Measurements from ENCODE around the gene CXCL16. TPM values are rescaled to one million over a fixed set of nuclear protein-coding genes. Genes with fewer than 3 reads are reported as not detected.

Gene CXCL16
- total RNA-seq, 1 experiment from 2014 or later = 0.41 TPM

Other genes starting within 250 kb of the CXCL16 start
- 0.71 and 2.3 TPM in 2 replicates for gene SPNS2, start 241.0 kb downstream of the CXCL16 start, total RNA-seq (2014; rRNA removed; shearing (Covaris generic); ENCODE audit: low replicate concordance)
- gene MYBBP1A, start 184.5 kb downstream of the CXCL16 start, total RNA-seq (2014; rRNA removed; shearing (Covaris generic); ENCODE audit: low replicate concordance) = 44.6 and 44.8 TPM in 2 replicates
- gene GGT6, start 179.4 kb downstream of the CXCL16 start, total RNA-seq (2014; rRNA removed; shearing (Covaris generic); ENCODE audit: low replicate concordance) = not detected in 2 replicates
- gene SMTNL2, start 155.4 kb downstream of the CXCL16 start, total RNA-seq (2014; rRNA removed; shearing (Covaris generic); ENCODE audit: low replicate concordance) = 2.4 and 2.9 TPM in 2 replicates
- not detected in 2 replicates for gene ALOX15, start 98.2 kb downstream of the CXCL16 start, total RNA-seq (2014; rRNA removed; shearing (Covaris generic); ENCODE audit: low replicate concordance)
- gene PELP1, start 35.8 kb downstream of the CXCL16 start, total RNA-seq (2014; rRNA removed; shearing (Covaris generic); ENCODE audit: low replicate concordance) = 16.7 and 21.1 TPM in 2 replicates
- 14.6 and 17.1 TPM in 2 replicates for gene ARRB2, start 29.3 kb downstream of the CXCL16 start, total RNA-seq (2014; rRNA removed; shearing (Covaris generic); ENCODE audit: low replicate concordance)
- gene MED11, start 8.5 kb downstream of the CXCL16 start, total RNA-seq (2014; rRNA removed; shearing (Covaris generic); ENCODE audit: low replicate concordance) = 21.8 and 23.9 TPM in 2 replicates
- gene ZMYND15, start 95 bp downstream of the CXCL16 start, total RNA-seq (2014; rRNA removed; shearing (Covaris generic); ENCODE audit: low replicate concordance) = 0.03 and 0.09 TPM in 2 replicates
- gene TM4SF5, start 32.0 kb upstream of the CXCL16 start, total RNA-seq (2014; rRNA removed; shearing (Covaris generic); ENCODE audit: low replicate concordance) = not detected in 2 replicates
- not detected in 2 replicates for gene VMO1, start 46.4 kb upstream of the CXCL16 start, total RNA-seq (2014; rRNA removed; shearing (Covaris generic); ENCODE audit: low replicate concordance)
- not detected in 2 replicates for gene GLTPD2, start 49.0 kb upstream of the CXCL16 start, total RNA-seq (2014; rRNA removed; shearing (Covaris generic); ENCODE audit: low replicate concordance)
- gene PSMB6, start 56.2 kb upstream of the CXCL16 start, total RNA-seq (2014; rRNA removed; shearing (Covaris generic); ENCODE audit: low replicate concordance) = 205 and 277 TPM in 2 replicates
- gene PLD2, start 67.2 kb upstream of the CXCL16 start, total RNA-seq (2014; rRNA removed; shearing (Covaris generic); ENCODE audit: low replicate concordance) = 6.1 and 31.9 TPM in 2 replicates
- gene MINK1, start 93.4 kb upstream of the CXCL16 start, total RNA-seq (2014; rRNA removed; shearing (Covaris generic); ENCODE audit: low replicate concordance) = 25.0 and 30.1 TPM in 2 replicates
- gene C17orf107, start 159.6 kb upstream of the CXCL16 start, total RNA-seq (2014; rRNA removed; shearing (Covaris generic); ENCODE audit: low replicate concordance) = 4.8 and 8.6 TPM in 2 replicates
- 0.09 and 0.64 TPM in 2 replicates for gene CHRNE, start 163.2 kb upstream of the CXCL16 start, total RNA-seq (2014; rRNA removed; shearing (Covaris generic); ENCODE audit: low replicate concordance)
- not detected in 2 replicates for gene GP1BA, start 192.3 kb upstream of the CXCL16 start, total RNA-seq (2014; rRNA removed; shearing (Covaris generic); ENCODE audit: low replicate concordance)
- 80.0 and 89.3 TPM in 2 replicates for gene SLC25A11, start 200.1 kb upstream of the CXCL16 start, total RNA-seq (2014; rRNA removed; shearing (Covaris generic); ENCODE audit: low replicate concordance)
- 45.6 and 57.1 TPM in 2 replicates for gene RNF167, start 200.3 kb upstream of the CXCL16 start, total RNA-seq (2014; rRNA removed; shearing (Covaris generic); ENCODE audit: low replicate concordance)
- 258 and 443 TPM in 2 replicates for gene PFN1, start 208.6 kb upstream of the CXCL16 start, total RNA-seq (2014; rRNA removed; shearing (Covaris generic); ENCODE audit: low replicate concordance)
- gene ENO3, start 211.2 kb upstream of the CXCL16 start, total RNA-seq (2014; rRNA removed; shearing (Covaris generic); ENCODE audit: low replicate concordance) = 4.5 and 21.3 TPM in 2 replicates
- gene SPAG7, start 227.9 kb upstream of the CXCL16 start, total RNA-seq (2014; rRNA removed; shearing (Covaris generic); ENCODE audit: low replicate concordance) = 23.1 and 48.6 TPM in 2 replicates
- 1.3 and 2.8 TPM in 2 replicates for gene CAMTA2, start 247.7 kb upstream of the CXCL16 start, total RNA-seq (2014; rRNA removed; shearing (Covaris generic); ENCODE audit: low replicate concordance)